ENCODE measurements around the gene RGS7.

GRCh38 chr1:240976685-240977084 is 380.3 kb downstream of the RGS7 start:
- TF ChIP-seq POLR2A (IDR thresholded peaks at IDR 0.05) (no peak), CTCF (IDR thresholded peaks at IDR 0.05 in 8 of 11, conservative IDR thresholded peaks at IDR 0.05 in 3 of 11) (no peak), POLR2AphosphoS5 (IDR thresholded peaks at IDR 0.05) (no peak)
